ENCODE measurements around the gene GRM5. TPM values are rescaled to one million over a fixed set of nuclear protein-coding genes. Genes with fewer than 3 reads are reported as not detected.

The GRM5 gene
- total and polyA plus RNA-seq, 8 donors, result 0.37 TPM; not detected in 7

- Histone ChIP-seq H3K4me1 (no peaks in the 10 kb centered on the region), H3K27me3 (no peaks in the 10 kb centered on the region), H3K9me3 (peaks cover 0 to 11% (median 4%) of the 10 kb centered on the region in 4 donors), H3K4me3 (no peak overlapping the region), H3K36me3 (no peaks in the 10 kb centered on the region), H3K27ac (no peak overlapping the region)
- intact Hi-C loops (cut with DNase I; ENCODE audit: low total_unique reads), result no loop called here
- WGBS, 5 donors, result 58 to 71% (median 61%) methylated on average over 6 of the region's 6 CpGs
- TF ChIP-seq CTCF (IDR thresholded peaks at IDR 0.05) (no peak), POLR2A (IDR thresholded peaks at IDR 0.05) (no peak), EP300 (IDR thresholded peaks at IDR 0.05) (no peak), POLR2AphosphoS5 (IDR thresholded peaks at IDR 0.05) (no peak)
- DNase-seq, result peak; percentile 27 to 31
Measured at GRCh38 chr11:88689548-88690240, 376.1 kb downstream of the GRM5 start.

- WGBS, 5 donors, result 46 to 92% (median 84%) methylated on average over 1 of the region's 1 CpG
Measured at GRCh38 chr11:88683024-88683423, 382.8 kb downstream of the GRM5 start.

GRCh38 chr11:88680806-88681205 lies 385.0 kb downstream of the GRM5 start:
- Histone ChIP-seq H3K9me3 (peaks cover 0 to 14% (median 7%) of the 10 kb centered on the region in 4 donors), H3K27ac (no peak overlapping the region), H3K36me3 (no peaks in the 10 kb centered on the region), H3K4me1 (no peaks in the 10 kb centered on the region), H3K4me3 (no peak overlapping the region), H3K27me3 (no peaks in the 10 kb centered on the region)
- TF ChIP-seq EP300 (IDR thresholded peaks at IDR 0.05), result no peak
- TF ChIP-seq CTCF (IDR thresholded peaks at IDR 0.05), result no peak
- TF ChIP-seq POLR2A (IDR thresholded peaks at IDR 0.05), result no peak
- no peak for TF ChIP-seq POLR2AphosphoS5 (IDR thresholded peaks at IDR 0.05)
- WGBS, 5 donors, result 83 to 100% (median 89%) methylated on average over 1 of the region's 1 CpG
- no peak for DNase-seq
- intact Hi-C loops (cut with DNase I; ENCODE audit: low total_unique reads), result no loop called here

More at GRCh38 chr11:88683024-88683423, 382.8 kb downstream of the GRM5 start:
- Histone ChIP-seq H3K4me1 (no peaks in the 10 kb centered on the region), H3K36me3 (no peaks in the 10 kb centered on the region), H3K27me3 (no peaks in the 10 kb centered on the region), H3K9me3 (peaks cover 0 to 18% (median 7%) of the 10 kb centered on the region in 4 donors), H3K27ac (no peak overlapping the region), H3K4me3 (no peak overlapping the region)
- no peak for DNase-seq
- TF ChIP-seq EP300 (IDR thresholded peaks at IDR 0.05) (no peak), POLR2AphosphoS5 (IDR thresholded peaks at IDR 0.05) (no peak), POLR2A (IDR thresholded peaks at IDR 0.05) (no peak)
- intact Hi-C loops (cut with DNase I; ENCODE audit: low total_unique reads), result no loop called here

GRCh38 chr11:88666364-88666763 lies 399.4 kb downstream of the GRM5 start:
- Histone ChIP-seq H3K4me1 (no peaks in the 10 kb centered on the region), H3K27me3 (no peaks in the 10 kb centered on the region), H3K4me3 (no peak overlapping the region), H3K36me3 (no peaks in the 10 kb centered on the region), H3K9me3 (no peaks in the 10 kb centered on the region), H3K27ac (no peak overlapping the region)
- intact Hi-C loops (cut with DNase I; ENCODE audit: low total_unique reads), result no loop called here
- 57 to 71% (median 64%) methylated on average over 1 of the region's 1 CpG for WGBS, 5 donors
- TF ChIP-seq EP300 (IDR thresholded peaks at IDR 0.05) (no peak), POLR2AphosphoS5 (IDR thresholded peaks at IDR 0.05) (no peak), POLR2A (IDR thresholded peaks at IDR 0.05) (no peak), CTCF (IDR thresholded peaks at IDR 0.05) (no peak)
- no peak for DNase-seq

Data from stomach (tissue), 9 donors.